IgD-negative memory B cell (primary cell): Measurements from ENCODE around the gene PNRC2. TPM values are rescaled to one million over a fixed set of nuclear protein-coding genes. Genes with fewer than 3 reads are reported as not detected.
A peak's percentile ranks its signal among the peaks of the same experiment; 100 is the strongest.
"Not testable (repeated sequence)": the region's sequence is repeated elsewhere in the genome, so short reads cannot be mapped to it uniquely, and the experiment has no call there.

Experiments
- H3K27ac Mint-ChIP-seq, 3 donors: one replicate each; pipeline ENCODE4 v1.8.0; 2020 to 2022; ENCODE audit warnings: mild to moderate bottlenecking in 3 of 3, mixed read lengths in 3 of 3, moderate library complexity in 1 of 3
- H3K27me3 Mint-ChIP-seq: one replicate; pipeline ENCODE4 v1.8.0; 2021; ENCODE audit warnings: mixed read lengths
- H3K36me3 Mint-ChIP-seq: one replicate; pipeline ENCODE4 v1.8.0; 2020; ENCODE audit warnings: mild to moderate bottlenecking, mixed read lengths
- H3K4me1 Mint-ChIP-seq, 3 donors: one replicate each; pipeline ENCODE4 v1.8.0; 2020 to 2022; ENCODE audit warnings: mixed read lengths in 3 of 3, mild to moderate bottlenecking in 1 of 3
- H3K4me3 Mint-ChIP-seq, 4 donors: one replicate each; pipeline ENCODE4 v1.8.0; 2020 to 2022; ENCODE audit warnings: mild to moderate bottlenecking in 4 of 4, mixed read lengths in 4 of 4, moderate library complexity in 3 of 4
- H3K9me3 Mint-ChIP-seq, 3 donors: one replicate each; pipeline ENCODE4 v1.8.0; 2020 to 2021; ENCODE audit warnings: mixed read lengths in 3 of 3, mild to moderate bottlenecking in 1 of 3
- polyA plus RNA-seq: library from polyadenylated mRNA; unstranded; fragments of 300-500 nt; fragmentation: Illumina TruSeq; gene quantifications from one replicate; pipeline ENCODE4 v1.2.3, GENCODE V29; 2021

PNRC2 gene
- polyA plus RNA-seq, 1 donor from 2014 or later = 143 TPM

- H3K36me3 Mint-ChIP-seq, H3K9me3 Mint-ChIP-seq, H3K4me3 Mint-ChIP-seq: not testable (repeated sequence)
- Mint-ChIP-seq H3K4me1 (peaks cover 10 to 16% (median 14%) of the 10 kb centered on the region in 3 donors), H3K27ac (peak overlapping the region in 1 of 3 donors; percentile 7), H3K27me3 (peaks cover 11% of the 10 kb centered on the region)
Measured at GRCh38 chr1:23992011-23992410, 32.4 kb downstream of the PNRC2 start.

GRCh38 chr1:23995431-23995837 is 35.8 kb downstream of the PNRC2 start:
- Mint-ChIP-seq H3K9me3 (no peaks in the 10 kb centered on the region), H3K4me3 (no peak overlapping the region), H3K36me3 (no peaks in the 10 kb centered on the region), H3K4me1 (peaks cover 7 to 22% (median 13%) of the 10 kb centered on the region in 3 donors), H3K27ac (no peak overlapping the region), H3K27me3 (peaks cover 11% of the 10 kb centered on the region)

- Mint-ChIP-seq H3K9me3 (no peaks in the 10 kb centered on the region), H3K36me3 (no peaks in the 10 kb centered on the region), H3K4me1 (peaks cover 0 to 11% (median 7%) of the 10 kb centered on the region in 3 donors), H3K27ac (no peak overlapping the region), H3K27me3 (peaks cover 11% of the 10 kb centered on the region), H3K4me3 (no peak overlapping the region)
Measured at GRCh38 chr1:23996700-23997229, 37.1 kb downstream of the PNRC2 start.

GRCh38 chr1:23997812-23998211 is 38.2 kb downstream of the PNRC2 start:
- no peaks in the 10 kb centered on the region for H3K9me3 Mint-ChIP-seq
- H3K4me1 Mint-ChIP-seq = peaks cover 0 to 10% (median 6%) of the 10 kb centered on the region in 3 donors
- H3K4me3 Mint-ChIP-seq = no peak overlapping the region
- no peaks in the 10 kb centered on the region for H3K36me3 Mint-ChIP-seq
- no peak overlapping the region for H3K27ac Mint-ChIP-seq
- peaks cover 11% of the 10 kb centered on the region for H3K27me3 Mint-ChIP-seq

GRCh38 chr1:23999156-23999671 is 39.6 kb downstream of the PNRC2 start:
- Mint-ChIP-seq H3K36me3 (no peaks in the 10 kb centered on the region), H3K27ac (no peak overlapping the region), H3K4me1 (peaks cover 8 to 20% (median 17%) of the 10 kb centered on the region in 3 donors), H3K4me3 (no peak overlapping the region), H3K9me3 (no peaks in the 10 kb centered on the region), H3K27me3 (peaks cover 15% of the 10 kb centered on the region)

DNA sequence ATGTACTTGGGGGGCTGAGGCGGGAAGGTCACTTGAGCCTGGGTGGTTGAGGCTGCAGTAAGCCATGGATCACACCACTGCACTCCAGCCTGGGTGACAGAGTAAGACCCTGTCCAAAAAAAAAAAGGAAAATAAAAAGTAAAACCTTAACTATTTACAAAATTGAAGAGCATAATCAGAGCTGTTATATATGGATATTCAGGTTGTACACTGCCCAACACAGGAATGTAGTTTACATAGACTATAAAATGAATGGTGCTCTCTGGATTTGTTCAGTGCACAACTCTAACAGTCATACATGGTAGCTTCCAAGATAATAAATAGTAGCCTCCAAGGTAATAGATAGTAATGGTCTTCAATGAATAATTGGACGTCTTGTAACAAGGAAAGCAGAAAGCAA is 43.1 kb downstream of the PNRC2 start:
- Mint-ChIP-seq H3K9me3 (peaks cover 0 to 1% (median 0%) of the 10 kb centered on the region in 3 donors), H3K27me3 (peaks cover 5% of the 10 kb centered on the region), H3K36me3 (no peaks in the 10 kb centered on the region), H3K4me3 (no peak overlapping the region), H3K4me1 (peaks cover 12 to 16% (median 15%) of the 10 kb centered on the region in 3 donors), H3K27ac (no peak overlapping the region)

- H3K27ac Mint-ChIP-seq = no peak overlapping the region
Measured at GRCh38 chr1:24003331-24003972, 43.8 kb downstream of the PNRC2 start.

DNA sequence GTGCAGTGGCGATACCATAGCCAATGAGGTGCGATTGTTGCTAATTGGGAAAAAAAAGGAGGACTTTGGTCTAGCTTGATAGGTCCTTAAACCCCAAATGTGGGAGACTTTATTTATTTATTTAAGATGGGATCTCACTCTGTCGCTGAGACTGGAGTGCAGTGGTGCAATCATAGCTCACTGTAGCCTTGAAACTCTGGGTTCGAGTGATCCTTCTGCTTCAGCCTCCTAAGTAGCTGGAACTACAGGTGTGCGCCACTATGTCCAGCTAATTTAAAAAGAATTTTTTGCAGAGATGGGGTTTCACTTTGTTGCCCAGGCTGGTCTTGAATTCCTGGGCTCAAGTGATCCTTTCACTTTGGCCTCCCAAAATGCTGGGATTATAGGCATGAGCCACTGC is 44.5 kb downstream of the PNRC2 start:
- Mint-ChIP-seq H3K36me3 (no peaks in the 10 kb centered on the region), H3K9me3 (peaks cover 0 to 1% (median 0%) of the 10 kb centered on the region in 3 donors), H3K27ac (no peak overlapping the region), H3K4me1 (peaks cover 9 to 13% (median 12%) of the 10 kb centered on the region in 3 donors), H3K27me3 (peaks cover 5% of the 10 kb centered on the region), H3K4me3 (no peak overlapping the region)

More at GRCh38 chr1:24003331-24003972, 43.8 kb downstream of the PNRC2 start:
- Mint-ChIP-seq H3K4me3 (peak overlapping the region in 1 of 4 donors; percentile 63), H3K36me3 (no peaks in the 10 kb centered on the region), H3K9me3 (peaks cover 0 to 1% (median 0%) of the 10 kb centered on the region in 3 donors), H3K27me3 (peaks cover 5% of the 10 kb centered on the region), H3K4me1 (peaks cover 9 to 16% (median 12%) of the 10 kb centered on the region in 3 donors)

- Mint-ChIP-seq H3K36me3 (no peaks in the 10 kb centered on the region), H3K4me3 (no peak overlapping the region), H3K27me3 (peaks cover 9% of the 10 kb centered on the region), H3K4me1 (peaks cover 9 to 13% (median 12%) of the 10 kb centered on the region in 3 donors), H3K9me3 (peaks cover 0 to 1% (median 0%) of the 10 kb centered on the region in 3 donors), H3K27ac (no peak overlapping the region)
Measured at GRCh38 chr1:24005163-24005562, 45.5 kb downstream of the PNRC2 start.

DNA sequence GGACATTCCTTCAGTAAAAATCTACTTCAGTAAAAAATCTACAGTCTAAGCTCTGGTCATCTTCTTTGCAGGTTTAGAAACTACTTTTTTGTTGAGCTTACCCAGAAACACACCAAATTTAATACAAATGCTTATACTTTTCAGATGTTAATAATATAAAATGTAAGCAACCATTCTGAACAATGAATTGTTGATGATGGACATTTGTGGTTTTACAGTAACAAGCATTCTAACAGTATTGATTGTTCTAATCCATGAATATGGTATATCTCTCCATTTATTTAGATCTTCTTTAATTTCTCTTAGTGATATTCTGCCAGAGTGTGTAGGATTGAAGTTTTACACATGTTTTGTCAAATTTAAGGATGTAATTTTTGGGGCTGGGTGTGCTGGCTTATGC is 47.5 kb downstream of the PNRC2 start:
- Mint-ChIP-seq H3K36me3 (no peaks in the 10 kb centered on the region), H3K27ac (no peak overlapping the region), H3K9me3 (peaks cover 0 to 1% (median 0%) of the 10 kb centered on the region in 3 donors), H3K27me3 (peaks cover 15% of the 10 kb centered on the region), H3K4me3 (no peak overlapping the region), H3K4me1 (peaks cover 9 to 13% (median 12%) of the 10 kb centered on the region in 3 donors)

GRCh38 chr1:24008574-24009184 is 49.1 kb downstream of the PNRC2 start:
- not testable (repeated sequence) for H3K27ac Mint-ChIP-seq, H3K4me1 Mint-ChIP-seq, H3K4me3 Mint-ChIP-seq, H3K9me3 Mint-ChIP-seq, H3K36me3 Mint-ChIP-seq
- H3K27me3 Mint-ChIP-seq = peaks cover 24% of the 10 kb centered on the region

GRCh38 chr1:24009406-24009805 is 49.8 kb downstream of the PNRC2 start:
- Mint-ChIP-seq H3K27ac (no peak overlapping the region), H3K9me3 (peaks cover 0 to 1% (median 0%) of the 10 kb centered on the region in 3 donors), H3K27me3 (peaks cover 26% of the 10 kb centered on the region), H3K36me3 (no peaks in the 10 kb centered on the region), H3K4me1 (peaks cover 0 to 4% (median 2%) of the 10 kb centered on the region in 3 donors), H3K4me3 (no peak overlapping the region)

- H3K27me3 Mint-ChIP-seq = peaks cover 28% of the 10 kb centered on the region
- H3K36me3 Mint-ChIP-seq = no peaks in the 10 kb centered on the region
- no peak overlapping the region for H3K27ac Mint-ChIP-seq
- no peak overlapping the region for H3K4me3 Mint-ChIP-seq
- peaks cover 0 to 1% (median 0%) of the 10 kb centered on the region in 3 donors for H3K9me3 Mint-ChIP-seq
- peaks cover 0 to 4% (median 2%) of the 10 kb centered on the region in 3 donors for H3K4me1 Mint-ChIP-seq
Measured at GRCh38 chr1:24010650-24011049, 51.0 kb downstream of the PNRC2 start.

GRCh38 chr1:24012878-24013277 is 53.2 kb downstream of the PNRC2 start:
- H3K4me1 Mint-ChIP-seq, H3K4me3 Mint-ChIP-seq, H3K36me3 Mint-ChIP-seq, H3K9me3 Mint-ChIP-seq, H3K27ac Mint-ChIP-seq: not testable (repeated sequence)
- peaks cover 31% of the 10 kb centered on the region for H3K27me3 Mint-ChIP-seq
